Peyer's patch (tissue), 4 donors: ENCODE results near the gene HIGD1C. TPM values are rescaled to one million over a fixed set of nuclear protein-coding genes. Genes with fewer than 3 reads are reported as not detected.
"Not testable (repeated sequence)": the region's sequence is repeated elsewhere in the genome, so short reads cannot be mapped to it uniquely, and the experiment has no call there.

Experiments used
- DNase-seq, 3 donors: peaks; one replicate each; pipeline ENCODE4 v3.0.0-alpha.2; 2017 to 2019
- H3K27ac ChIP-seq, 4 donors: fragments of 200-600 bp; sonication (generic); one replicate each; pipeline ENCODE4 v1.5.1; 2016 to 2019
- H3K27me3 ChIP-seq, 2 donors: fragments of 200-600 bp; sonication (generic); one replicate each; pipeline ENCODE4 v1.5.1; 2019
- H3K36me3 ChIP-seq, 3 donors: fragments of 200-600 bp; sonication (generic); one replicate each; pipeline ENCODE4 v1.5.1; 2016 to 2019
- H3K4me1 ChIP-seq, 4 donors: fragments of 200-600 bp; sonication (generic); one replicate each; pipeline ENCODE4 v1.5.1; 2016 to 2019
- H3K4me3 ChIP-seq, 4 donors: fragments of 200-600 bp; sonication (generic); 1 replicate in 3 of 4; 2 replicates in 1 of 4; pipeline ENCODE4 v1.5.1; 2016 to 2019; ENCODE audit warnings: mild to moderate bottlenecking in 1 of 4
- H3K9me3 ChIP-seq, 4 donors: fragments of 200-600 bp; sonication (generic); one replicate each; pipeline ENCODE4 v1.5.1; 2016 to 2019; ENCODE audit warnings: mild to moderate bottlenecking in 1 of 4
- CTCF ChIP-seq, 6 experiments: fragments of 450-650 bp in 4 of 6; fragments of 200-600 bp in 2 of 6; sonication (generic) in 1 of 6; IDR thresholded peaks; one replicate each; pipeline ENCODE4 v1.5.1; 2017 to 2019; ENCODE audit warnings: antibody characterized with exemption in 6 of 6, mild to moderate bottlenecking in 3 of 6, moderate library complexity in 1 of 6
- POLR2A ChIP-seq, 2 donors: fragments of 450-650 bp; IDR thresholded peaks; one replicate each; pipeline ENCODE4 v1.5.1; 2017; ENCODE audit warnings: antibody characterized with exemption in 2 of 2, mild to moderate bottlenecking in 2 of 2, moderate library complexity in 2 of 2
- total RNA-seq, 4 donors: library from RNA; depleted of rRNA; stranded (reverse); fragments of >200 nt; gene quantifications; one replicate each; pipeline ENCODE4 v1.1.0, GENCODE V29; 2016

HIGD1C gene
- total RNA-seq = not detected

- no peak for DNase-seq
- no peaks in the 10 kb centered on the region for H3K27me3 ChIP-seq
- H3K36me3 ChIP-seq = no peaks in the 10 kb centered on the region
- TF ChIP-seq POLR2A (IDR thresholded peaks at IDR 0.05) (no peak), CTCF (IDR thresholded peaks at IDR 0.05) (no peak)
- H3K4me1 ChIP-seq = no peaks in the 10 kb centered on the region
- no peak within 1 kb of the TSS for H3K27ac ChIP-seq
- no peak within 1 kb of the TSS for H3K4me3 ChIP-seq
- H3K9me3 ChIP-seq = no peaks in the 10 kb centered on the region
Observed at GRCh38 chr12:50952510-50952909, at the start of gene HIGD1C. HIGD1C (plus strand) TSS chr12:50952544; CDS start chr12:50953999, 1,455 bp downstream.

- H3K27me3 ChIP-seq, H3K27ac ChIP-seq, H3K4me3 ChIP-seq, DNase-seq, H3K36me3 ChIP-seq, H3K4me1 ChIP-seq: not testable (repeated sequence)
- H3K9me3 ChIP-seq = peaks cover 0 to 12% (median 0%) of the 10 kb centered on the region in 4 donors
Observed at GRCh38 chr12:50908479-50908878, 43.9 kb upstream of the HIGD1C start.

- H3K36me3 ChIP-seq, H3K4me3 ChIP-seq, H3K27me3 ChIP-seq, H3K4me1 ChIP-seq, DNase-seq, H3K27ac ChIP-seq: not testable (repeated sequence)
- peaks cover 0 to 23% (median 0%) of the 10 kb centered on the region in 4 donors for H3K9me3 ChIP-seq
Observed at GRCh38 chr12:50912361-50912760, 40.0 kb upstream of the HIGD1C start.

- TF ChIP-seq POLR2A (IDR thresholded peaks at IDR 0.05) = no peak
- TF ChIP-seq CTCF (IDR thresholded peaks at IDR 0.05) = no peak
- no peaks in the 10 kb centered on the region for H3K36me3 ChIP-seq
Observed at GRCh38 chr12:50913224-50913623, 39.1 kb upstream of the HIGD1C start.

GRCh38 chr12:50914872-50915484, 37.4 kb upstream of the HIGD1C start:
- H3K4me3 ChIP-seq = no peak overlapping the region
- H3K27ac ChIP-seq = no peak overlapping the region
- no peaks in the 10 kb centered on the region for H3K4me1 ChIP-seq
- H3K9me3 ChIP-seq = peaks cover 0 to 23% (median 0%) of the 10 kb centered on the region in 4 donors
- TF ChIP-seq CTCF (IDR thresholded peaks at IDR 0.05) = no peak
- no peak for TF ChIP-seq POLR2A (IDR thresholded peaks at IDR 0.05)
- H3K36me3 ChIP-seq = no peaks in the 10 kb centered on the region
- DNase-seq = no peak
- no peaks in the 10 kb centered on the region for H3K27me3 ChIP-seq

More at GRCh38 chr12:50913224-50913623, 39.1 kb upstream of the HIGD1C start:
- no peaks in the 10 kb centered on the region for H3K4me1 ChIP-seq
- DNase-seq = no peak
- peaks cover 0 to 23% (median 0%) of the 10 kb centered on the region in 4 donors for H3K9me3 ChIP-seq
- no peaks in the 10 kb centered on the region for H3K27me3 ChIP-seq
- no peak overlapping the region for H3K4me3 ChIP-seq
- H3K27ac ChIP-seq = no peak overlapping the region

GRCh38 chr12:50916292-50916691, 36.1 kb upstream of the HIGD1C start:
- no peaks in the 10 kb centered on the region for H3K4me1 ChIP-seq
- H3K27me3 ChIP-seq = no peaks in the 10 kb centered on the region
- no peak for TF ChIP-seq POLR2A (IDR thresholded peaks at IDR 0.05)
- TF ChIP-seq CTCF (IDR thresholded peaks at IDR 0.05) = no peak
- no peak overlapping the region for H3K27ac ChIP-seq
- H3K9me3 ChIP-seq = peaks cover 0 to 23% (median 0%) of the 10 kb centered on the region in 4 donors
- H3K4me3 ChIP-seq = no peak overlapping the region
- H3K36me3 ChIP-seq = no peaks in the 10 kb centered on the region
- DNase-seq = no peak
